Measurements from ENCODE around the gene AASDHPPT. TPM values are rescaled to one million over a fixed set of nuclear protein-coding genes. Genes with fewer than 3 reads are reported as not detected.
"Not testable (repeated sequence)": the region's sequence is repeated elsewhere in the genome, so short reads cannot be mapped to it uniquely, and the experiment has no call there.

The AASDHPPT gene
- total RNA-seq, 4 donors from 2014 or later, result 3.4 to 25.7 (median 14.9) TPM

DNA sequence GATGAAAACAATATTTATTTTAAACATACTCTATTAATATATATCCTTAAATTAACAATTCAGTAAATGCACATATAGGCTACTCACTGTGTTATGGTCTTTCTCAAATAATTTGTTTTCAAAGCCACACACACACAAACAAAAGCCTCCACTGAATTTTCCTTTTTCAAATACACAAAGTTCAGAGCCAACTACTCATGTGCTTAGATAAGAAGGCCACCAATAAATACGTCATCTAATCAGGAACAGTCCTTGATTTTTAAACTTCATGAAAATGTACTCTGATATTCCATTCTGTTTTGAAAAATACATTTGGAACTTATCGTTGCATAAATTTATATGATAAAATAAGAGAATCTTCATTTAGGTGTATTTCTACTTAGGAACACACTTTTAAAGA, 26.4 kb upstream of the AASDHPPT start:
- H3K27ac ChIP-seq, result no peak overlapping the region
- H3K36me3 ChIP-seq, result no peaks in the 10 kb centered on the region
- H3K27me3 ChIP-seq, result no peaks in the 10 kb centered on the region
- in situ Hi-C loops (cut with MboI; ENCODE audit: low pct_ligation_motif_present in 1 of 4, low pct_unique_long_range_greater_than_20kb in 1 of 4, low sequenced_read_pairs in 3 of 4) (no loop called here), intact Hi-C loops (cut with DNase I; ENCODE audit: low total_unique reads) (no loop called here)
- H3K9me3 ChIP-seq, result no peaks in the 10 kb centered on the region
- no peak overlapping the region for H3K4me3 ChIP-seq
- TF ChIP-seq POLR2AphosphoS5 (IDR thresholded peaks at IDR 0.05) (no peak), POLR2A (IDR thresholded peaks at IDR 0.05) (no peak), EP300 (IDR thresholded peaks at IDR 0.05; ENCODE audit: low read depth) (no peak)
- TF ChIP-seq, protein P1, sequence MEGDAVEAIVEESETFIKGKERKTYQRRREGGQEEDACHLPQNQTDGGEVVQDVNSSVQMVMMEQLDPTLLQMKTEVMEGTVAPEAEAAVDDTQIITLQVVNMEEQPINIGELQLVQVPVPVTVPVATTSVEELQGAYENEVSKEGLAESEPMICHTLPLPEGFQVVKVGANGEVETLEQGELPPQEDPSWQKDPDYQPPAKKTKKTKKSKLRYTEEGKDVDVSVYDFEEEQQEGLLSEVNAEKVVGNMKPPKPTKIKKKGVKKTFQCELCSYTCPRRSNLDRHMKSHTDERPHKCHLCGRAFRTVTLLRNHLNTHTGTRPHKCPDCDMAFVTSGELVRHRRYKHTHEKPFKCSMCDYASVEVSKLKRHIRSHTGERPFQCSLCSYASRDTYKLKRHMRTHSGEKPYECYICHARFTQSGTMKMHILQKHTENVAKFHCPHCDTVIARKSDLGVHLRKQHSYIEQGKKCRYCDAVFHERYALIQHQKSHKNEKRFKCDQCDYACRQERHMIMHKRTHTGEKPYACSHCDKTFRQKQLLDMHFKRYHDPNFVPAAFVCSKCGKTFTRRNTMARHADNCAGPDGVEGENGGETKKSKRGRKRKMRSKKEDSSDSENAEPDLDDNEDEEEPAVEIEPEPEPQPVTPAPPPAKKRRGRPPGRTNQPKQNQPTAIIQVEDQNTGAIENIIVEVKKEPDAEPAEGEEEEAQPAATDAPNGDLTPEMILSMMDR (IDR thresholded peaks at IDR 0.05), result no peak
- H3K4me1 ChIP-seq, result no peaks in the 10 kb centered on the region
- WGBS, 2 donors (ENCODE audit: low coverage in 1 of 2), result 78 to 80% methylated on average over 2 of the region's 2 CpGs
- DNase-seq, result no peak

GRCh38 chr11:106058377-106058776, 19.1 kb upstream of the AASDHPPT start:
- H3K36me3 ChIP-seq; in situ Hi-C loops (cut with MboI; ENCODE audit: low pct_ligation_motif_present in 1 of 4, low pct_unique_long_range_greater_than_20kb in 1 of 4, low sequenced_read_pairs in 3 of 4); H3K27me3 ChIP-seq; H3K4me3 ChIP-seq; intact Hi-C loops (cut with DNase I; ENCODE audit: low total_unique reads); H3K4me1 ChIP-seq; DNase-seq; H3K9me3 ChIP-seq; H3K27ac ChIP-seq: not testable (repeated sequence)
- WGBS, 2 donors (ENCODE audit: low coverage in 1 of 2), result 97 to 98% methylated on average over 8 to 14 of the region's 14 CpGs

- H3K4me3 ChIP-seq, result no peak overlapping the region
- H3K27ac ChIP-seq, result no peak overlapping the region
- TF ChIP-seq POLR2A (IDR thresholded peaks at IDR 0.05), result no peak
- no peaks in the 10 kb centered on the region for H3K4me1 ChIP-seq
- no peaks in the 10 kb centered on the region for H3K36me3 ChIP-seq
- intact Hi-C loops (cut with DNase I; ENCODE audit: low total_unique reads), result no loop called here
- 100% methylated on average over 1 of the region's 1 CpG for WGBS, 2 donors (ENCODE audit: low coverage in 1 of 2)
- in situ Hi-C loops (cut with MboI; ENCODE audit: low pct_ligation_motif_present in 1 of 4, low pct_unique_long_range_greater_than_20kb in 1 of 4, low sequenced_read_pairs in 3 of 4), result no loop called here
- H3K9me3 ChIP-seq, result no peaks in the 10 kb centered on the region
- DNase-seq, result no peak
- no peaks in the 10 kb centered on the region for H3K27me3 ChIP-seq
Observed at GRCh38 chr11:106059617-106060016, 17.8 kb upstream of the AASDHPPT start.

DNA sequence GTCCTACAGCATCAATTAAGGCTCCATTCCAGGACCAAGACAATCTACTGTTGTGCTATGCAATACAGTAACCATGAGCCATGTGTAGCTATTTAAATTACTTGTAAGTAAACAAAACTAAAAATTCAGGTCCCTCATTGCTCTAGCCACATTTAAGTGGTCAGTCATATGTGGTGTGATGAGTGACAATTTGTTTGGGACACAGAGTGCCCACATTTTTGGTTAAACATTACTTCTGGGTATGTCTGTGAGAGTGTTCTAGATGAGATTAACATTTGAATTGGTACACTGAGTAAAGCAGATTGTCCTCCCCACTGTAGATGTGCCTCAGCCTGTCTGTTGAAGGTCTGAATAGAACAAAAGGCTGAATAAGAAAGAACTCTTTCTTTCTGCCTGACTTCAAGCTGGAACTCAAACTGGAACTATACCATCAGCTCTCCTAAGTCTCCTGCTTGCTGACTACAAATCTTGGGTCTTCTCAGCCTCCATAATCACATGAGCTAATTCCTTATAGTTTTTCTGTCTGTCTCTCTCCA, 16.1 kb upstream of the AASDHPPT start:
- Histone ChIP-seq H3K36me3 (no peaks in the 10 kb centered on the region), H3K9me3 (no peaks in the 10 kb centered on the region), H3K27ac (no peak overlapping the region), H3K4me3 (no peak overlapping the region), H3K27me3 (no peaks in the 10 kb centered on the region), H3K4me1 (no peaks in the 10 kb centered on the region)
- DNase-seq, result no peak
- in situ Hi-C loops (cut with MboI; ENCODE audit: low pct_ligation_motif_present in 1 of 4, low pct_unique_long_range_greater_than_20kb in 1 of 4, low sequenced_read_pairs in 3 of 4), result no loop called here
- intact Hi-C loops (cut with DNase I; ENCODE audit: low total_unique reads), result no loop called here
- TF ChIP-seq POLR2AphosphoS5 (IDR thresholded peaks at IDR 0.05), result no peak
- no peak for TF ChIP-seq EP300 (IDR thresholded peaks at IDR 0.05; ENCODE audit: low read depth)
- TF ChIP-seq, protein P1 (IDR thresholded peaks at IDR 0.05), result no peak
- no peak for TF ChIP-seq POLR2A (IDR thresholded peaks at IDR 0.05)

GRCh38 chr11:106061954-106062949, 15.2 kb upstream of the AASDHPPT start:
- no peaks in the 10 kb centered on the region for H3K27me3 ChIP-seq
- intact Hi-C loops (cut with DNase I; ENCODE audit: low total_unique reads) (no loop called here), in situ Hi-C loops (cut with MboI; ENCODE audit: low pct_ligation_motif_present in 1 of 4, low pct_unique_long_range_greater_than_20kb in 1 of 4, low sequenced_read_pairs in 3 of 4) (no loop called here)
- no peaks in the 10 kb centered on the region for H3K9me3 ChIP-seq
- H3K36me3 ChIP-seq, result no peaks in the 10 kb centered on the region
- no peaks in the 10 kb centered on the region for H3K4me1 ChIP-seq
- H3K27ac ChIP-seq, result no peak overlapping the region
- DNase-seq, result no peak
- TF ChIP-seq POLR2A (IDR thresholded peaks at IDR 0.05) (no peak), POLR2AphosphoS5 (IDR thresholded peaks at IDR 0.05) (no peak), EP300 (IDR thresholded peaks at IDR 0.05; ENCODE audit: low read depth) (no peak)
- TF ChIP-seq, protein P1 (IDR thresholded peaks at IDR 0.05), result no peak
- no peak overlapping the region for H3K4me3 ChIP-seq
- 88 to 98% methylated on average over 1 of the region's 1 CpG for WGBS, 2 donors (ENCODE audit: low coverage in 1 of 2)
